ENCODE measurements around the gene ARL16. TPM values are rescaled to one million over a fixed set of nuclear protein-coding genes. Genes with fewer than 3 reads are reported as not detected.
A peak's percentile ranks its signal among the peaks of the same experiment; 100 is the strongest.

ARL16 gene
- 10 to 100 TPM; 35.7 to 44.2 TPM for total RNA-seq
- polyA plus RNA-seq (ENCODE audit: insufficient read depth, low read depth, low replicate concordance), result 55.8 TPM
- long read RNA-seq, donor 1, transcript ARL16-201 (5 exons, 1,227 nt), result major isoform, 23 of 28 reads
- long read RNA-seq, donor 1, partial matches to known transcripts, result 0 of 28 reads
- long read RNA-seq, donor 1, other reads (novel, unspliced or antisense), result 0 of 28 reads
- long read RNA-seq, donor 2, transcript ARL16-201 (5 exons, 1,227 nt), result major isoform, 8 of 9 reads
- long read RNA-seq, donor 2, partial matches to known transcripts, result 0 of 9 reads
- long read RNA-seq, donor 2, other reads (novel, unspliced or antisense), result 0 of 9 reads

- no peaks in the 10 kb centered on the region for H3K9me3 ChIP-seq
- no peaks in the 10 kb centered on the region for H3K36me3 ChIP-seq (ENCODE audit: low read depth, missing control alignments)
- TF ChIP-seq POLR2A (IDR thresholded peaks at IDR 0.05), result no peak
- TF ChIP-seq CTCF (IDR thresholded peaks at IDR 0.05), result no peak
- intact Hi-C loops (cut with DNase I; ENCODE audit: low total_unique reads), result no loop called here
- DNase-seq, result peak; percentile 99
- 0% methylated on average over 1 to 101 of the region's 112 CpGs for WGBS, 2 donors
- H3K4me1 ChIP-seq, result peaks cover 27% of the 10 kb centered on the region
- H3K27me3 ChIP-seq, result no peaks in the 10 kb centered on the region
- H3K27ac ChIP-seq, result peak within 1 kb of the TSS; percentile 70 to 77
- H3K4me3 ChIP-seq, result peak within 1 kb of the TSS; percentile 97 to 99
Measured at GRCh38 chr17:81683584-81684441, at the start of gene ARL16, which contains the start of gene HGS. TSS of gene ARL16 (minus strand) at chr17:81683797. CDS start at chr17:81683753, 44 bp downstream. TSS of gene HGS (plus strand) at chr17:81684011. CDS start at chr17:81684067, 56 bp downstream.

GRCh38 chr17:81727324-81728031, 43.9 kb upstream of the ARL16 start:
- intact Hi-C loops (cut with DNase I; ENCODE audit: low total_unique reads), result no loop called here
- TF ChIP-seq POLR2A (IDR thresholded peaks at IDR 0.05) (no peak), CTCF (IDR thresholded peaks at IDR 0.05) (no peak)
- 93% methylated on average over 21 to 23 of the region's 23 CpGs for WGBS, 2 donors
- H3K4me3 ChIP-seq, result no peak overlapping the region
- no peak overlapping the region for H3K27ac ChIP-seq
- no peaks in the 10 kb centered on the region for H3K36me3 ChIP-seq (ENCODE audit: low read depth, missing control alignments)
- no peak for DNase-seq
- no peaks in the 10 kb centered on the region for H3K27me3 ChIP-seq
- no peaks in the 10 kb centered on the region for H3K9me3 ChIP-seq
- no peaks in the 10 kb centered on the region for H3K4me1 ChIP-seq

GRCh38 chr17:81726004-81726403, 42.4 kb upstream of the ARL16 start:
- Histone ChIP-seq H3K4me1 (no peaks in the 10 kb centered on the region), H3K27ac (no peak overlapping the region), H3K27me3 (no peaks in the 10 kb centered on the region), H3K4me3 (no peak overlapping the region), H3K36me3 (ENCODE audit: low read depth, missing control alignments) (no peaks in the 10 kb centered on the region), H3K9me3 (no peaks in the 10 kb centered on the region)
- DNase-seq, result no peak
- WGBS, 2 donors, result 84 to 86% methylated on average over 9 of the region's 9 CpGs
- intact Hi-C loops (cut with DNase I; ENCODE audit: low total_unique reads), result no loop called here
- TF ChIP-seq CTCF (IDR thresholded peaks at IDR 0.05) (no peak), POLR2A (IDR thresholded peaks at IDR 0.05) (no peak)

- Histone ChIP-seq H3K27me3 (no peaks in the 10 kb centered on the region), H3K4me3 (no peak overlapping the region), H3K9me3 (no peaks in the 10 kb centered on the region), H3K4me1 (no peaks in the 10 kb centered on the region), H3K27ac (no peak overlapping the region), H3K36me3 (ENCODE audit: low read depth, missing control alignments) (no peaks in the 10 kb centered on the region)
- no peak for TF ChIP-seq CTCF (IDR thresholded peaks at IDR 0.05)
- TF ChIP-seq POLR2A (IDR thresholded peaks at IDR 0.05), result no peak
- 85 to 88% methylated on average over 9 of the region's 9 CpGs for WGBS, 2 donors
- DNase-seq, result no peak
- intact Hi-C loops (cut with DNase I; ENCODE audit: low total_unique reads), result no loop called here
Measured at GRCh38 chr17:81725439-81725838, 41.8 kb upstream of the ARL16 start.

Data from testis (tissue), 5 donors.